ENCODE measurements around the gene WDR47.
"Not testable (repeated sequence)": the region's sequence is repeated elsewhere in the genome, so short reads cannot be mapped to it uniquely, and the experiment has no call there.

The WDR47 gene

DNA sequence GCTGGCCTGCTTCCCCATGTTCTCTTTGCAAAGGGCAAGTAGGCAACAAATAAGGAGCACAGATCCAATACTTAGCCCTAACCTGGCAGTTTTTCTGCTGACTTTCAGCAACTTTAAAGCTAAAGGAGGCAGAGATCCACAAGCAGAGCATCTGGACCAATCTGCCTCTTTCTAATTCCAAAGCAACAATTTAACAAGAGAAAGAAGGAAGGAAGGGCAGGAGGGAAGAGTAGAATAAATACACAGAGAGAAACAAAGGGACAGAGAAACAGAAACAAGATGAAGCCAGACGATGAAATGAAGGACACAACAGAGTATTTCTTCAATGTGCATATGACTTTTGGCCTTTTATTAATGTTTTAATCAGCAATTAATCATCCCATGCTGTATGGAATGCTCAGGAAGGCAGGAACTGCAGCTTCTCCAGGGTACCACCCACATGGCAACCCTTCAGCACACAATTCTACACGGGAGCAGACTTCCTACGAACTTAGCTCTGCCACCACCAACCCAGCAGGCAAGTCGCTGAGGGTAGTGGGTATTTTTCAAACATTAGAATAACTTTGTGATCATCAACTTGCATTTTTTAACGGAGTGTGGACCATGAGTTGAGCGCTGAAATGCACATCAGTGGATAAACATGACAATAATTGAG, 93.9 kb downstream of the WDR47 start:
- TF ChIP-seq EZH2phosphoT487 (IDR thresholded peaks at IDR 0.05; ENCODE audit: borderline replicate concordance, low read length) = no peak
- TF ChIP-seq, protein P1, sequence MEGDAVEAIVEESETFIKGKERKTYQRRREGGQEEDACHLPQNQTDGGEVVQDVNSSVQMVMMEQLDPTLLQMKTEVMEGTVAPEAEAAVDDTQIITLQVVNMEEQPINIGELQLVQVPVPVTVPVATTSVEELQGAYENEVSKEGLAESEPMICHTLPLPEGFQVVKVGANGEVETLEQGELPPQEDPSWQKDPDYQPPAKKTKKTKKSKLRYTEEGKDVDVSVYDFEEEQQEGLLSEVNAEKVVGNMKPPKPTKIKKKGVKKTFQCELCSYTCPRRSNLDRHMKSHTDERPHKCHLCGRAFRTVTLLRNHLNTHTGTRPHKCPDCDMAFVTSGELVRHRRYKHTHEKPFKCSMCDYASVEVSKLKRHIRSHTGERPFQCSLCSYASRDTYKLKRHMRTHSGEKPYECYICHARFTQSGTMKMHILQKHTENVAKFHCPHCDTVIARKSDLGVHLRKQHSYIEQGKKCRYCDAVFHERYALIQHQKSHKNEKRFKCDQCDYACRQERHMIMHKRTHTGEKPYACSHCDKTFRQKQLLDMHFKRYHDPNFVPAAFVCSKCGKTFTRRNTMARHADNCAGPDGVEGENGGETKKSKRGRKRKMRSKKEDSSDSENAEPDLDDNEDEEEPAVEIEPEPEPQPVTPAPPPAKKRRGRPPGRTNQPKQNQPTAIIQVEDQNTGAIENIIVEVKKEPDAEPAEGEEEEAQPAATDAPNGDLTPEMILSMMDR (IDR thresholded peaks at IDR 0.05; ENCODE audit: low read depth, low read length, poor library complexity, severe bottlenecking) = no peak
- Histone ChIP-seq H3F3A (ENCODE audit: control insufficient read depth, insufficient read depth) (no peaks in the 10 kb centered on the region), H3K4me3 (ENCODE audit: low read length) (no peak overlapping the region), H3K9me2 (replicated peaks; ENCODE audit: control insufficient read depth, low read length) (no peaks in the 10 kb centered on the region), H3K4me1 (ENCODE audit: control insufficient read depth, low read length) (no peaks in the 10 kb centered on the region), H3K4me2 (ENCODE audit: low read length) (no peak overlapping the region), H4K20me1 (ENCODE audit: control insufficient read depth, insufficient read depth, low read depth, low read length) (no peaks in the 10 kb centered on the region), H3K27ac (ENCODE audit: low read depth, low read length) (no peak overlapping the region), H3K79me2 (ENCODE audit: control insufficient read depth, low read length) (peaks cover 33% of the 10 kb centered on the region), H3K9me3 (ENCODE audit: control insufficient read depth, insufficient read depth, low read length) (no peaks in the 10 kb centered on the region), H3K27me3 (ENCODE audit: control insufficient read depth, low read length) (no peaks in the 10 kb centered on the region), H3K36me3 (ENCODE audit: control insufficient read depth, low read length) (peaks cover 34% of the 10 kb centered on the region)

DNA sequence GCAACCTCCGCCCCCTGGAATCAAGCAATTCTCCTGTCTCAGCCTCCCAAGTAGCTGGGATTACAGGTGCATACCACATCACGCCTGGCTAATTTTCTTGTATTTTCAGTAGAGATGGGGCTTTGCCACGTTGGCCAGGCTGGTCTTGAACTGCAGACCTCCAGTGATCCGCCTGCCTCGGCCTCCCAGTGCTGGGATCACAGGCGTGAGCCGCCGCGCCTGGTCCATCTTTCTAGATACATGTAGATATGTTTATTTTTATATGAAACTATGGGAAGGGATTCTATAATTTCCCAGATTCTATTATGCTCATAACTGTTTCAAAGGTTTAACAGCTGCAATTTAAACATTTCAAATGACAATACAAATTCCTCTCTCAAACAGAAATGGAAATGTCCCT, 105.7 kb downstream of the WDR47 start:
- Histone ChIP-seq H3K79me2 (ENCODE audit: control insufficient read depth, low read length) (no peaks in the 10 kb centered on the region), H3K9me3 (ENCODE audit: control insufficient read depth, insufficient read depth, low read length) (no peaks in the 10 kb centered on the region), H3K27ac (ENCODE audit: low read depth, low read length) (no peak overlapping the region), H3K4me2 (ENCODE audit: low read length) (no peak overlapping the region), H3K36me3 (ENCODE audit: control insufficient read depth, low read length) (peaks cover 78% of the 10 kb centered on the region), H3K4me1 (ENCODE audit: control insufficient read depth, low read length) (no peaks in the 10 kb centered on the region), H4K20me1 (ENCODE audit: control insufficient read depth, insufficient read depth, low read depth, low read length) (no peaks in the 10 kb centered on the region), H3K27me3 (ENCODE audit: control insufficient read depth, low read length) (no peaks in the 10 kb centered on the region), H3F3A (ENCODE audit: control insufficient read depth, insufficient read depth) (no peaks in the 10 kb centered on the region), H3K9me2 (replicated peaks; ENCODE audit: control insufficient read depth, low read length) (no peaks in the 10 kb centered on the region), H3K4me3 (ENCODE audit: low read length) (no peak overlapping the region)
- TF ChIP-seq, protein P1 (IDR thresholded peaks at IDR 0.05; ENCODE audit: low read depth, low read length, poor library complexity, severe bottlenecking) = no peak
- no peak for TF ChIP-seq EZH2phosphoT487 (IDR thresholded peaks at IDR 0.05; ENCODE audit: borderline replicate concordance, low read length)

DNA sequence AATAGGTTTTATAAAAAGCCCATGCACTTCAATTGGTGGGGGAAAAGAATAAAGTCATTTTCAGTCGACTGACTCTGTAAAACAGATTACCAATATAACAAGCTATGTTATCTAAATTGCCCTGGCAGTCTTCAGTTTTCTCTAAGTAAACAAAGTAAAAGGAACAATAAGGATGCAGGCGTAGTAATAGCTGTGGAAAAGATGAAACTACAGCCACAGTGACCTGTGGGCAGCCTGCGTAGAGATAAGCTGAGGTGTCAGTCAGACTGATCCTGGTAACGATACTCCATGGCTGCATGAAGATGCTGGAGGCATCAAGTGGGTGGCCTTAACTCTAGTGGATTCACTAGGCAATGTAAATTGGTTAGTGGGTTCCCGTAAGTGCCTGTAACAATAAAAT, 108.0 kb downstream of the WDR47 start:
- Histone ChIP-seq H3K9me2 (replicated peaks; ENCODE audit: control insufficient read depth, low read length) (no peaks in the 10 kb centered on the region), H3F3A (ENCODE audit: control insufficient read depth, insufficient read depth) (no peaks in the 10 kb centered on the region), H3K27ac (ENCODE audit: low read depth, low read length) (no peak overlapping the region), H3K79me2 (ENCODE audit: control insufficient read depth, low read length) (no peaks in the 10 kb centered on the region), H3K9me3 (ENCODE audit: control insufficient read depth, insufficient read depth, low read length) (no peaks in the 10 kb centered on the region), H3K4me3 (ENCODE audit: low read length) (no peak overlapping the region), H3K4me2 (ENCODE audit: low read length) (no peak overlapping the region), H3K27me3 (ENCODE audit: control insufficient read depth, low read length) (no peaks in the 10 kb centered on the region), H3K4me1 (ENCODE audit: control insufficient read depth, low read length) (no peaks in the 10 kb centered on the region), H3K36me3 (ENCODE audit: control insufficient read depth, low read length) (peaks cover 80% of the 10 kb centered on the region), H4K20me1 (ENCODE audit: control insufficient read depth, insufficient read depth, low read depth, low read length) (no peaks in the 10 kb centered on the region)
- TF ChIP-seq, protein P1 (IDR thresholded peaks at IDR 0.05; ENCODE audit: low read depth, low read length, poor library complexity, severe bottlenecking) = no peak
- TF ChIP-seq EZH2phosphoT487 (IDR thresholded peaks at IDR 0.05; ENCODE audit: borderline replicate concordance, low read length) = no peak

DNA sequence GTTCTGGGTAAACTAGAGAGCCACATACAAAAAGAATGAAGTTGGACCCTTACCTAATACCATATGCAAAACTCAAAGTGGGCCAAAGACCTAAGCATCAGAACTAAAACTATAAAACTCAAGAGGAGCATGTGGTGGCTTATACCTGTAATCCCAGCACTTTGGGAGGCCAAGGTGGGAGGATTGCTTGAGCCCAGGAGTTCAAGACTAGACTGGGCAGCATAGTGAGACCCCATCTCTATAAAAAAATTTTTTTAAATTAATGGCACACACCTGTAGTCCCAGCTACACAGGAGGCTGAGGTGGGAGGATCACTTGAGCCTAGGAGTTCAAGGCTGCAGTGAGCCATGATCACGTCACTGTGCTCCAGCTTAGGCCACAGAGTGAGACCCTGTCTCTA, 114.3 kb downstream of the WDR47 start:
- peaks cover 77% of the 10 kb centered on the region for H3K36me3 ChIP-seq (ENCODE audit: control insufficient read depth, low read length)
- not testable (repeated sequence) for H4K20me1 ChIP-seq (ENCODE audit: control insufficient read depth, insufficient read depth, low read depth, low read length); H3K9me3 ChIP-seq (ENCODE audit: control insufficient read depth, insufficient read depth, low read length); H3K27ac ChIP-seq (ENCODE audit: low read depth, low read length); H3K4me3 ChIP-seq (ENCODE audit: low read length); H3K4me1 ChIP-seq (ENCODE audit: control insufficient read depth, low read length); H3K79me2 ChIP-seq (ENCODE audit: control insufficient read depth, low read length); H3K27me3 ChIP-seq (ENCODE audit: control insufficient read depth, low read length); H3K9me2 ChIP-seq (replicated peaks; ENCODE audit: control insufficient read depth, low read length); H3F3A ChIP-seq (ENCODE audit: control insufficient read depth, insufficient read depth); H3K4me2 ChIP-seq (ENCODE audit: low read length)

All from DOHH2 (cell line).